Measurements from ENCODE around the gene NUP50. TPM values are rescaled to one million over a fixed set of nuclear protein-coding genes. Genes with fewer than 3 reads are reported as not detected.

NUP50 gene
- total and polyA plus RNA-seq, 2 donors (not counting 1 experiment from before 2014, with no cell fraction given), result 17.4 to 29.2 TPM

DNA sequence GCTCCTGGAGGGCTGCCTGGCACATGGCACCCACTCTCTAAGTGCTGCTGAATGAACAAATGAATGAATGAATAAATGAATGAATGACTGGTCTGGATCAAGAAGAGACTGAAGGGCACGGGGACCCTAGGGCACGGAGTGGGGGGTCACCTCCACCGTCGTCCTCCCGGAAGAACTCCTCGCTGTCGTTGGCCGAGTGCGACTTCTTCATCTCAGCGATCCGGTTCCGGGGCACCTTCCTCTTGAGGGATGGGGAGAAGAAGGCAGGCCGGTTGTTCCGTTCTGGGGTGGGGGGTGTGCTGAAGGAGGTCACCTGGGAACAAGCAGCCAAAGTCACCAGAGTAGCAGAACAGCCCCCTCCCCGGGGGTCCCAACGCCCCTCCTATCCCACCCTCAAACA lies 36.0 kb downstream of the NUP50 start:
- H3K4me3 ChIP-seq (replicated peaks in 1 of 4; ENCODE audit: control extremely low read depth in 1 of 4, insufficient read depth in 1 of 4, low read depth in 3 of 4, low read length in 4 of 4), result no peak overlapping the region
- H4K20me1 ChIP-seq (ENCODE audit: control insufficient read depth, extremely low read depth, insufficient read depth, low read length), result peaks cover 2% of the 10 kb centered on the region
- TF ChIP-seq, protein P1, sequence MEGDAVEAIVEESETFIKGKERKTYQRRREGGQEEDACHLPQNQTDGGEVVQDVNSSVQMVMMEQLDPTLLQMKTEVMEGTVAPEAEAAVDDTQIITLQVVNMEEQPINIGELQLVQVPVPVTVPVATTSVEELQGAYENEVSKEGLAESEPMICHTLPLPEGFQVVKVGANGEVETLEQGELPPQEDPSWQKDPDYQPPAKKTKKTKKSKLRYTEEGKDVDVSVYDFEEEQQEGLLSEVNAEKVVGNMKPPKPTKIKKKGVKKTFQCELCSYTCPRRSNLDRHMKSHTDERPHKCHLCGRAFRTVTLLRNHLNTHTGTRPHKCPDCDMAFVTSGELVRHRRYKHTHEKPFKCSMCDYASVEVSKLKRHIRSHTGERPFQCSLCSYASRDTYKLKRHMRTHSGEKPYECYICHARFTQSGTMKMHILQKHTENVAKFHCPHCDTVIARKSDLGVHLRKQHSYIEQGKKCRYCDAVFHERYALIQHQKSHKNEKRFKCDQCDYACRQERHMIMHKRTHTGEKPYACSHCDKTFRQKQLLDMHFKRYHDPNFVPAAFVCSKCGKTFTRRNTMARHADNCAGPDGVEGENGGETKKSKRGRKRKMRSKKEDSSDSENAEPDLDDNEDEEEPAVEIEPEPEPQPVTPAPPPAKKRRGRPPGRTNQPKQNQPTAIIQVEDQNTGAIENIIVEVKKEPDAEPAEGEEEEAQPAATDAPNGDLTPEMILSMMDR (conservative IDR thresholded peaks at IDR 0.05 in 1 of 2, IDR thresholded peaks at IDR 0.05 in 1 of 2; ENCODE audit: low read depth in 1 of 2, low read length in 2 of 2), result no peak
- no peak for TF ChIP-seq EZH2 (IDR thresholded peaks at IDR 0.05; ENCODE audit: low read length, missing control alignments)
- no peak overlapping the region for H3K4me2 ChIP-seq (ENCODE audit: extremely low read depth, insufficient read depth, low read length)
- no peak overlapping the region for H3K9ac ChIP-seq (ENCODE audit: insufficient read depth, low read length)
- H3K9me3 ChIP-seq (ENCODE audit: control insufficient read depth, insufficient read depth, low read depth, low read length), result no peaks in the 10 kb centered on the region
- H2AFZ ChIP-seq (ENCODE audit: low read length), result no peak overlapping the region
- H3K4me1 ChIP-seq (ENCODE audit: control insufficient read depth, extremely low read depth, insufficient read depth, low read length), result peaks cover 12% of the 10 kb centered on the region
- no peaks in the 10 kb centered on the region for H3K27me3 ChIP-seq (ENCODE audit: control insufficient read depth, insufficient read depth, low read length)
- peaks cover 13% of the 10 kb centered on the region for H3K36me3 ChIP-seq (ENCODE audit: control insufficient read depth, insufficient read depth, low read length)
- H3K27ac ChIP-seq (ENCODE audit: insufficient read depth, low read length), result no peak overlapping the region
- H3K79me2 ChIP-seq (ENCODE audit: control insufficient read depth, insufficient read depth, low read length), result no peaks in the 10 kb centered on the region
- DNase-seq (ENCODE audit: low read depth in 2 of 2), result no peak

- no peak overlapping the region for H3K9ac ChIP-seq (ENCODE audit: insufficient read depth, low read length)
- no peak overlapping the region for H3K4me2 ChIP-seq (ENCODE audit: extremely low read depth, insufficient read depth, low read length)
- H3K36me3 ChIP-seq (ENCODE audit: control insufficient read depth, insufficient read depth, low read length), result peaks cover 13% of the 10 kb centered on the region
- no peak overlapping the region for H3K4me3 ChIP-seq (replicated peaks in 1 of 4; ENCODE audit: control extremely low read depth in 1 of 4, insufficient read depth in 1 of 4, low read depth in 3 of 4, low read length in 4 of 4)
- H3K9me3 ChIP-seq (ENCODE audit: control insufficient read depth, insufficient read depth, low read depth, low read length), result no peaks in the 10 kb centered on the region
- H3K27me3 ChIP-seq (ENCODE audit: control insufficient read depth, insufficient read depth, low read length), result no peaks in the 10 kb centered on the region
- no peaks in the 10 kb centered on the region for H3K79me2 ChIP-seq (ENCODE audit: control insufficient read depth, insufficient read depth, low read length)
- DNase-seq (ENCODE audit: low read depth in 2 of 2), result no peak
- TF ChIP-seq, protein P1 (conservative IDR thresholded peaks at IDR 0.05 in 1 of 2, IDR thresholded peaks at IDR 0.05 in 1 of 2; ENCODE audit: low read depth in 1 of 2, low read length in 2 of 2), result no peak
- TF ChIP-seq EZH2 (IDR thresholded peaks at IDR 0.05; ENCODE audit: low read length, missing control alignments), result no peak
- no peak overlapping the region for H3K27ac ChIP-seq (ENCODE audit: insufficient read depth, low read length)
- H2AFZ ChIP-seq (ENCODE audit: low read length), result no peak overlapping the region
- peaks cover 2% of the 10 kb centered on the region for H4K20me1 ChIP-seq (ENCODE audit: control insufficient read depth, extremely low read depth, insufficient read depth, low read length)
- H3K4me1 ChIP-seq (ENCODE audit: control insufficient read depth, extremely low read depth, insufficient read depth, low read length), result peaks cover 12% of the 10 kb centered on the region
Measured at GRCh38 chr22:45200230-45200629, 36.5 kb downstream of the NUP50 start.

DNA sequence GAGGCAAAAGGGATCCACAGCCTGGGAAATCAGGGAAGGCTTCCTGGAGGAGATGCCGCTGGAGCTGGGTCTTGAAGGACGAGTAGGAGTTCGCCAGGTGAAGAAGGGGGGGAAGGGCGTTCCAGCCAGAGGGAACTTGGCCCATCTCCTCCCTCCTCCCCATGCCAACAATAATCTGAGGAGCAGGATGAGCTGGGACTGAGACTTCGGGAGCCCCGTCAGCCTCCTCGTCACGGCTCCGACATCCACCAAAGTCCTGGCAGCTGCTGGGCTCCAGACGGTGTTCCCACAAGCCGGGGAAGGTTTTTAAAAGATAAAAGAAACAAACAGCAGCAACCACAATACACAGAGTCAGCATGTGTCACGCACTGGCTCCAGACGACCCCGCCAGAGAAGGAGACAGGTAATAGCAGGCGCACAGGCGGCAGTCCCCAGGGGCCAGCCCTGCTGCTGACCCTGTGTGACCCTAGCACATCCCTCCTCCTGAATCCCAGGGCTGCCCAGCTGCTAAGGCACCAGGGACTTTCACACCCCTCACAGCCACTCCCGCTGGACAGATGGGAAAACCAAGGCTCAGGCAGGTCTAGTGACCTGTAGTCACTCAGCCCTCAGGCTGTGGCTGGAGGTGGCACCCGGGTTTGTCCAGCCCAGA lies 37.3 kb downstream of the NUP50 start:
- H3K27me3 ChIP-seq (ENCODE audit: control insufficient read depth, insufficient read depth, low read length), result no peaks in the 10 kb centered on the region
- peaks cover 12% of the 10 kb centered on the region for H3K4me1 ChIP-seq (ENCODE audit: control insufficient read depth, extremely low read depth, insufficient read depth, low read length)
- H3K27ac ChIP-seq (ENCODE audit: insufficient read depth, low read length), result peak overlapping the region; percentile 48
- no peak overlapping the region for H3K4me2 ChIP-seq (ENCODE audit: extremely low read depth, insufficient read depth, low read length)
- peak; percentile 78 to 93 for DNase-seq (ENCODE audit: low read depth in 2 of 2)
- H3K79me2 ChIP-seq (ENCODE audit: control insufficient read depth, insufficient read depth, low read length), result no peaks in the 10 kb centered on the region
- TF ChIP-seq, protein P1 (conservative IDR thresholded peaks at IDR 0.05 in 1 of 2, IDR thresholded peaks at IDR 0.05 in 1 of 2; ENCODE audit: low read depth in 1 of 2, low read length in 2 of 2), result no peak
- H3K4me3 ChIP-seq (replicated peaks in 1 of 4; ENCODE audit: control extremely low read depth in 1 of 4, insufficient read depth in 1 of 4, low read depth in 3 of 4, low read length in 4 of 4), result no peak overlapping the region
- H3K9me3 ChIP-seq (ENCODE audit: control insufficient read depth, insufficient read depth, low read depth, low read length), result no peaks in the 10 kb centered on the region
- no peak overlapping the region for H3K9ac ChIP-seq (ENCODE audit: insufficient read depth, low read length)
- no peak overlapping the region for H2AFZ ChIP-seq (ENCODE audit: low read length)
- H4K20me1 ChIP-seq (ENCODE audit: control insufficient read depth, extremely low read depth, insufficient read depth, low read length), result peaks cover 2% of the 10 kb centered on the region
- peaks cover 13% of the 10 kb centered on the region for H3K36me3 ChIP-seq (ENCODE audit: control insufficient read depth, insufficient read depth, low read length)

All from fibroblast of lung (primary cell).